Left ventricle myocardium inferior (tissue), 1 donor: ENCODE measurements around the gene CLCN2. TPM values are rescaled to one million over a fixed set of nuclear protein-coding genes. Genes with fewer than 3 reads are reported as not detected.

Experiments used
- DNase-seq: peaks from one replicate; pipeline ENCODE4 v3.0.0-alpha.2; 2020
- H3K27ac ChIP-seq: fragments of 200-600 bp; replicated peaks from 2 replicates; pipeline ENCODE4 v1.8.0; 2021
- H3K27me3 ChIP-seq: fragments of 200-600 bp; 2 replicates; pipeline ENCODE4 v1.8.0; 2021; ENCODE audit warnings: low read depth
- H3K36me3 ChIP-seq: fragments of 200-600 bp; 2 replicates; pipeline ENCODE4 v1.8.0; 2021
- H3K4me1 ChIP-seq: fragments of 200-600 bp; 2 replicates; pipeline ENCODE4 v1.8.0; 2021
- H3K4me3 ChIP-seq: fragments of 200-600 bp; 2 replicates; pipeline ENCODE4 v1.8.0; 2021; ENCODE audit warnings: mild to moderate bottlenecking, moderate library complexity
- H3K9me3 ChIP-seq: fragments of 200-600 bp; replicated peaks from 2 replicates; pipeline ENCODE4 v1.8.0; 2021
- CTCF ChIP-seq: fragments of 200-600 bp; IDR thresholded peaks from 2 replicates; pipeline ENCODE4 v1.8.0; 2021; ENCODE audit warnings: antibody characterized with exemption, mild to moderate bottlenecking, borderline replicate concordance
- intact Hi-C: fragments of 100-400 bp; cut with micrococcal nuclease; formaldehyde crosslinking; loops from one replicate; pipeline ENCODE4 v1.11.0; 2022
- total RNA-seq: library from RNA; stranded (reverse); fragmentation: NEBNext Ultra II Directional; extraction: Animal tissue kit (Norgen Biotek cat#: 25700); gene quantifications from one replicate; pipeline ENCODE4 v1.2.1, GENCODE V29; 2021
- donor health status: DM: no; HTN: yes; CAD: no; lungs with severe emphysema.

The CLCN2 gene
- total RNA-seq, 1 donor from 2014 or later, result 1.7 TPM

GRCh38 chr3:184352149-184352785, 9.1 kb downstream of the CLCN2 start:
- no peak for DNase-seq
- intact Hi-C loops, result no loop called here
- no peak overlapping the region for H3K4me3 ChIP-seq
- H3K9me3 ChIP-seq, result no peaks in the 10 kb centered on the region
- H3K27me3 ChIP-seq, result no peaks in the 10 kb centered on the region
- H3K27ac ChIP-seq, result no peak overlapping the region
- H3K4me1 ChIP-seq, result peaks cover 5% of the 10 kb centered on the region
- H3K36me3 ChIP-seq, result peaks cover 14% of the 10 kb centered on the region
- TF ChIP-seq CTCF, result no peak

- no peak for TF ChIP-seq CTCF
- H3K27ac ChIP-seq, result no peak overlapping the region
- DNase-seq, result no peak
- H3K4me1 ChIP-seq, result peaks cover 5% of the 10 kb centered on the region
- no peaks in the 10 kb centered on the region for H3K27me3 ChIP-seq
- H3K9me3 ChIP-seq, result no peaks in the 10 kb centered on the region
- H3K4me3 ChIP-seq, result no peak overlapping the region
- intact Hi-C loops, result no loop called here
- peaks cover 14% of the 10 kb centered on the region for H3K36me3 ChIP-seq
These were observed 9.8 kb downstream of the CLCN2 start for GRCh38 chr3:184351511-184352148.

GRCh38 chr3:184350618-184351017, 10.8 kb downstream of the CLCN2 start:
- Histone ChIP-seq H3K4me3 (no peak overlapping the region), H3K36me3 (peaks cover 12% of the 10 kb centered on the region), H3K9me3 (no peaks in the 10 kb centered on the region), H3K27ac (no peak overlapping the region), H3K4me1 (peaks cover 11% of the 10 kb centered on the region), H3K27me3 (no peaks in the 10 kb centered on the region)
- no peak for DNase-seq
- TF ChIP-seq CTCF, result no peak
- intact Hi-C loops, result no loop called here

- Histone ChIP-seq H3K4me1 (peaks cover 16% of the 10 kb centered on the region), H3K4me3 (no peak overlapping the region), H3K27me3 (no peaks in the 10 kb centered on the region), H3K9me3 (no peaks in the 10 kb centered on the region), H3K27ac (no peak overlapping the region), H3K36me3 (peaks cover 13% of the 10 kb centered on the region)
- no peak for DNase-seq
- intact Hi-C loops, result no loop called here
- no peak for TF ChIP-seq CTCF
These were observed 11.6 kb downstream of the CLCN2 start for GRCh38 chr3:184349563-184350470.

GRCh38 chr3:184348057-184348382, 13.4 kb downstream of the CLCN2 start:
- intact Hi-C loops, result no loop called here
- DNase-seq, result no peak

More at GRCh38 chr3:184348057-184348382, 13.4 kb downstream of the CLCN2 start:
- H3K27me3 ChIP-seq, result no peaks in the 10 kb centered on the region
- no peak overlapping the region for H3K27ac ChIP-seq
- peaks cover 16% of the 10 kb centered on the region for H3K4me1 ChIP-seq
- H3K4me3 ChIP-seq, result no peak overlapping the region
- H3K9me3 ChIP-seq, result no peaks in the 10 kb centered on the region
- TF ChIP-seq CTCF, result no peak
- peaks cover 31% of the 10 kb centered on the region for H3K36me3 ChIP-seq
